AG08395 (cell line): ENCODE measurements around the gene PRKRIP1.
A peak's percentile ranks its signal among the peaks of the same experiment; 100 is the strongest.
"Not testable (repeated sequence)": the region's sequence is repeated elsewhere in the genome, so short reads cannot be mapped to it uniquely, and the experiment has no call there.

Experiments used
- DNase-seq: peaks from one replicate; pipeline ENCODE4 v3.0.0; 2012; ENCODE audit warnings: mixed read lengths, low spot score

PRKRIP1 gene

DNA sequence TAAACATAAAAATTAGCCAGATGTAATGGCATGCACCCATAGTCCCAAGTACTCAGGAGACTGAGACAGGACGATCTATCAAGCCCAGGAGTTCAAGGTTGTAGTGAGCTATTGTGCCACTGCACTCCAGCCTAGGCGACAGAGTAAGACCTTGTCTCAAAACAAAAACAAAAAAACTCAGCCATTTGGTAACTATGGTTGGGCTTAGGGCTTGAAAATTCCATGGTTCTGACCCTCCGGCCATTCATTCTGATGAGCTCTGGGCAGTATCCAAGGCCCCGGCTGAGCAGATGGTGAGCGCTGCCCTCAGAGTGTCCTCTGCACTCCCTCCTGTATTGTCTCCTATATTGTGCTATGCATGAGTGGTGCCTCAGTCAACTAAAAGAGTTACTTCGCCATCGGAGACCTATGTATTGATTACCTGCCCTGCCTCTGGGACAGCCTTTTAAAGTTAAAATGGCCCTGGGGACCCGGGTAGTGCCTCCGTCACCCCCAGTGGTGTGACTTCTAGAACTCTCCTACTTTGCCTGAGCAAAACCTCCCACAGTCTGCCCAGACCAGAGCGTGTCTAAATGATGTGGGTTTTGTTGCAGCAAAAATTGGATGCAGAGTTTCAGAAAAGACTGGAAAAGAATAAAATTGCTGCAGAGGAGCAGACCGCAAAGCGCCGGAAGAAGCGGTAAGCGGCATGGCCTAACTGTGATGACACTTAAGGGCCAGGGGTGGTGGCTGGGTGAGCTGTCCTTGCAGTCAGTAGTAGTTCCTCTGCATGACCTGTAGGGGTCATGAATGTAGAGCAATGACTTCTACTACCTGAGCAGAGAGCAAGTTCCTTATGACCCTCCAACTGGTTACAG lies 8.1 kb downstream of the PRKRIP1 start:
- peak; percentile 82 for DNase-seq

DNA sequence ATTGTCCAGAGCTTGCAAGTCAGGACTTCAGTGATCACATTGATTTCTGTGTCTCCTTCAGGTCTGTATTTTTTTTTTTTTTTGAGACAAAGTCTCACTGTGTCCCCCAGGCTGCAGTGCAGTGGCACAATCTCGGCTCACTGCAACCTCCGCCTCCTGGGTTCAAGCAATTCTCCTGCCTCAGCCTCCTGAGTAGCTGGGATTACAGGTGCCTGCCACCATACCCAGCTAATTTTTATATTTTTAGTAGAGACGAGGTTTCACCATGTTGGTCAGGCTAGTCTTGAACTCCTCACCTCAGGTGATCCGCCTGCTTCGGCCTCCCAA lies 8.7 kb downstream of the PRKRIP1 start:
- not testable (repeated sequence) for DNase-seq

DNA sequence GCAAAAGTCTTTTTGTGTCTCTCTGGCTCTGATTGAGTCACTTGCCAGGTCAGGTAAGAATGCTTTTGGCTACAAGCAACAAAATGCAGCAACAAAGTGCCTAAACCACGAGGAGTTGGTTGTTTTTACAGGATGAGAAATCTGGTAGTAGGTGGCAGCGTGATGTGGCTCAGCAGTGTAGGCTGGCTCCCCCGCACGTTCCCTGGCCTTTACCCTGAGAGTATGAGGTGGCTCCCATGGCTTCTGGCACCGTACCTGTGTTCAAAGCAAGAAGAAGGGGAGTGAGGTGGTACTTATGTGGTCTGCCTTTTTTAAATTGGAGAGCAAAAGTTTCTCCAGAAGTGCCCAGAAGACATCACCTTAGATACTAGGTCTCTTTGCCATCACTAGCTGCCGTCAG lies 11.7 kb downstream of the PRKRIP1 start:
- DNase-seq, result no peak

DNA sequence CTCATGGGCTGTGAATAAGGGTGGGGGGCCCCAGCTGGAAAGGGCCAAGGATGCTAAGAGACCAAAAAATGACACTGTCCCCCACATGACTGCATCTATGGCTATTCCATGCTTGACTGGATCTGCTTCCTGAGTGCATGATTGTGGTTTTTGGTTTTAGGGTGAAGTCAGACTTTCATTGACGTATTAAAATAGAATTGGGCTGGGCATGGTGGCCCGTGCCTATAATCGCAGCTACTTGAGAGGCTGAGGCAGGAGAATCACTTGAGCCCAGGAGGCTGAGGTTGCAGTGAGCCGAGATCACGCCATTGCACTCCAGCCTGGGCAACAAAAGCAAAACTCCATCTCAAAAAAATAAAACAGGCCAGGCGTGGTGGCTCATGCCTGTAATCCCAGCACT lies 12.4 kb downstream of the PRKRIP1 start:
- DNase-seq, result not testable (repeated sequence)

GRCh38 chr7:102409340-102409739 lies 13.2 kb downstream of the PRKRIP1 start:
- no peak for DNase-seq

- no peak for DNase-seq
Observed at GRCh38 chr7:102410123-102410522, 14.0 kb downstream of the PRKRIP1 start.

DNA sequence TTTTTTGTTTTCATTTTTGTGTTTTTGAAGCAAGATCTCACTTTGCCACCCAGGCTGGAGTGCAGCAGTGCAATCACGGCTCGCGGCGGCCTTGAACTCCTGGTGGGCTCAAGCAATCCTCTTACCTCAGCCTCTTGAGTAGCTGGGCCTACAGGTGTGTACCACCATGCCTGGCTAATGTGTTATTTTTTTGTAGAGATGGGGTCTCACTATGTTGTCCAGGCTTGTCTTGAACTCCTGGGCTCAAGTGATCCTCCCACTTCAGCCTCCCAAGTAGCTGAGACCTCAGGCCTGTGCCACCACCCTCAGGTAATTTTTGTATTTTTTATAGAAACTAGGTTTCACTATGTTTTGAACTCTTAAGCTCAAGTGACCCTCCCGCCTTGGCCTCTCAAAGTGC lies 14.8 kb downstream of the PRKRIP1 start:
- no peak for DNase-seq

GRCh38 chr7:102412548-102412947 lies 16.4 kb downstream of the PRKRIP1 start:
- peak; percentile 63 for DNase-seq

DNA sequence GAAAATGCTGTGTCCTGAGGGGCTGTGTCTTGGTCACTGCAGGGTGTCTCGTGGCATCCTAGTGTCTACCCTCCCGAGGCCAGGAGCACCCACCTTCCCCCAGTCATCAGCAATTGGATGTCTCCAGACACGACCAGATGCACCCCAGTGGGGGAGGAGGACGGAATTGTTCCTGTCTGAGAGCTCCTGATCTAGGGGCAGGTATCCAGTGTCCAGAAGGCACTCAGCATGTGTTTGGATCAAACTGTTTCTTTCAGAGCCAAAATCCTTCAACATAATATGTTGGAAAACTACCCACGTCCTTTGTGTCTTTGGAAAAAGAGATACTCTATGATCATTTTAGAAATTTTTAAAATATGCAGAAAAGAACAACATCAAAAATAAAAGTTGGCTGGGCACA lies 16.9 kb downstream of the PRKRIP1 start:
- no peak for DNase-seq

GRCh38 chr7:102413611-102414010 lies 17.4 kb downstream of the PRKRIP1 start:
- DNase-seq, result no peak

DNA sequence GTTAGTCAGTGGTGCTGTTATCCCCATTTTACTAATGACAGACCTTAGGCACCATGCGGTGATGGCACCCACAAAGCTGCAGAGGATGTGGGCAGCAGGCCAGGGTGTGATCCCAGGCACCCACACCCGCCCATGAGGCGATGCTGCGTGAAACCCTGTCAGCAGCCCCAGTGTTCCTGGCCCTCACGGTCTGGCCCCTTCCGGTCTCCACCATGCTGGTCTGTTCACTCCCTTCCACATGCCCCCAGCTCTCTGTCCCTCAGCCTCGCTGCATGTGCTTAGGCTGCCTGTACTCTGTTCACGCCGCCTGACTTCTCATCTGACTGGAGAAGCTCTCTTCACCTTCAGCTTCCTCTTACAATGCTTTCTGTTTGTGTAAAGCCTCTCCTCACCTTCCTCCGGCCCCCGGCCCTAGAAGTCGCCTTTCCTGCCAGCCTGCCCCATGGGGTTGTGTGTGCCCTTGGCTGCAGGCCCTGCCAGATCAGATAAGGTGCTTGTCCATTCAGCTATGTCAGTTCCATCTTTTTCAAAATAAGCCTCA lies 19.6 kb downstream of the PRKRIP1 start:
- DNase-seq, result no peak

- no peak for DNase-seq
Observed at GRCh38 chr7:102416406-102416805, 20.2 kb downstream of the PRKRIP1 start.

DNA sequence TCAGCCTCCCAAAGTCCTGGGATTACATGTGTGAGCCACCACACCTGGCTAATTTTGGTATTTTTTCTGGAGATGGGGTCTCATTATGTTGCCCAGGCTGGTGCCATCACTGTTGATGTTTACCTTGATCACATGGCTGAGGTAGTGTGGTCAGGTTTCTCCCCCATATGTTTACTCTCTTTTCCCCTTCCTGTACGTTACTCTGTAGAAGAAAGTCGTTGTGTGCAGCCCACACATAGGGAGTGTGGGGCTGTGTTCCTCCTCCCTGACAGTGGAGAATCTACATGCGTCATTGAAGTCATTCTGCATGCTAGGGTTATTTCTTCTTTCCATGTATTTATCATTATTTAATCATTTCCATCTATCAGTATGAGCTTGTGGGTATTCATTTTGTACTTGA lies 20.9 kb downstream of the PRKRIP1 start:
- no peak for DNase-seq

DNA sequence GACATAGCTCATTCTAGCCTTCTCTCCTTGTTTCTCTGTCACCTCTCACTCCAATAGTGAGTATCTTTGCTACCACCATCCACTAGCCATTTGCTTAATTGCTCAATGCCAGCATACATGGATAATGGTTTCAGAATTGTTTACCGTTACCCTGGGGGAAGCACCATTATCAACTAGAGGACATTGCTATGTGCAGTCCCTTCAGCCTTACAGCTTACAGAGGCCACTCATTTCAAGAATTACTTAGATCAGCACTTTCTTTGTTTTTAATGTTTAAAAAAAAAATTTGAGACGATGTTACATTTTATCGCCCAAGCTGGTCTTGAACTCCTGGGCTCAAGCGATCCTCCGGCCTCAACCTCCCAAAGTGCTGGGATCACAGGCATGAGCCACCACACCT lies 22.4 kb downstream of the PRKRIP1 start:
- no peak for DNase-seq

DNA sequence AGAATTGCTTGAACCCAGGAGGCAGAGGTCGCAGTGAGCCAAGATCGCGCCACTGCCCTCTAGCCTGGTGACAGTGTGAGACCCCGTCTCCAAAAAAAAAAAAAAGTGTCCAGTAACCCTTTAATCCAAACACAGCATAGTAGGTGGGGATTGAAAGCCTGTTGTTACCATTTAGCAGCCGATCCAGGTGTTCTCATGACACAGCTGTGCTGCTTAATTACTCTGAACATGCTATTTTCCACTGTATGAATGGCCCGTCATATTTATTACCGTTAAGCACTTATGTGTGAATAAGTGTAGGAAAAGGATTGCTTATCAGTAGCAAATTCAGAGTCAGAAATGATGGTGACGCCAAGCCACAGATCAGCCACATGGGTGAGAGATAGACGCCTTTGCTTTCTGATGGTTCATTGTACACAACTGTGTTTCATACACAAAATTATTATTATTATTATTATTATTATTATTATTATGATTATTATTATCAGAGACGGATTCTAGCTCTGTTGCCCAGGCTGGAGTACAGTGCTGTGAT lies 25.6 kb downstream of the PRKRIP1 start:
- DNase-seq, result no peak

- no peak for DNase-seq
Observed at GRCh38 chr7:102424129-102424551, 28.0 kb downstream of the PRKRIP1 start.

DNA sequence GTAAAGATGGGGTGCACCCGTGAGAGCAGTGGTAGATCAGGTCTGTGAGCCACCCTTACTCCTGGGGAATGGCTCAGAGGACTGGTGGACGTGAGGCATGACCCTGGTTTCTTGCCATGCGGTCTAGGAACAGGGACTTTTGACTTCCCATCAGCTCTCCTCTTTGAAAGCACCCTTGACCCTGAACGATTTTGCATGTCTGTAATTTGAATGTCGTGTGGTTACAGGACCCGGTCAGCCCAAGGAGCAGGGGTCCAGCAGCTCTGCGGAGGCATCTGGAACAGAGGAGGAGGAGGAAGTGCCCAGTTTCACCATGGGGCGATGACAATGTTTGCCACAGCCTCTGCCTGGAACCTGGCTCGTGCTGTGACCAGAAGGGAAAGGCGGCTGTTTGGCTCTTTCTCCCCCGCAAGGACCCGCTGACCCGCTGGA lies 28.6 kb downstream of the PRKRIP1 start:
- DNase-seq, result no peak

DNA sequence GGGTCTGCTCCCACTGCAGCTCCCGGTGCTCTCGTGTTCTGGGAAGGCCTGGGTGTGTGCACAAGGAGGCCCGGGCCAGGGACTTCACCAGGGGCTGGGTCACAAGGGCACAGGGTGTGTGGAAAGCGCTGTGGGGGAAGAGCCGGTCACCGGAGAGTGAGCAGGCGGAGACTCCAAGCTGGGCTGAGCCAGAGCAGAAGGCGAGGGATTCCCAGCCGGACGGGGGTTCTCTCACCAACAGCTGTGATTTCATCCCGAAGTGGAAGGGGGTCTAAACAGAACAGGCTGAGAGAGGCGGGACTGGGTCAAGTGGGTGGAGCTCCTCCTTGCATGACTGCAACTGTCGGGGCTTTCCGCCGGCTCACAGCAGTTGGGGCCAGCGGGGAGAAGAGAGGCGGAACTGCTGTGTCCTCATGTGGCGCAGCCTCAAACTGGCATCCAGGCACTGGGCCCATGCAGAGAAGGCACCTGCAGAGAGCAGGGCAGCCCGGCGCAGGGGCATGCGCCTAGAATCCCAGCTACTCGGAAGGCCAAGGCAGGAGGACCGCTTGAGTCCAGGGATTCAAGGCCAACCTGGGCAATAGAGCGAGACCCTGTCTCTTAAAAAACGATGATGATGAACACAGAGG lies 29.6 kb downstream of the PRKRIP1 start:
- no peak for DNase-seq

DNA sequence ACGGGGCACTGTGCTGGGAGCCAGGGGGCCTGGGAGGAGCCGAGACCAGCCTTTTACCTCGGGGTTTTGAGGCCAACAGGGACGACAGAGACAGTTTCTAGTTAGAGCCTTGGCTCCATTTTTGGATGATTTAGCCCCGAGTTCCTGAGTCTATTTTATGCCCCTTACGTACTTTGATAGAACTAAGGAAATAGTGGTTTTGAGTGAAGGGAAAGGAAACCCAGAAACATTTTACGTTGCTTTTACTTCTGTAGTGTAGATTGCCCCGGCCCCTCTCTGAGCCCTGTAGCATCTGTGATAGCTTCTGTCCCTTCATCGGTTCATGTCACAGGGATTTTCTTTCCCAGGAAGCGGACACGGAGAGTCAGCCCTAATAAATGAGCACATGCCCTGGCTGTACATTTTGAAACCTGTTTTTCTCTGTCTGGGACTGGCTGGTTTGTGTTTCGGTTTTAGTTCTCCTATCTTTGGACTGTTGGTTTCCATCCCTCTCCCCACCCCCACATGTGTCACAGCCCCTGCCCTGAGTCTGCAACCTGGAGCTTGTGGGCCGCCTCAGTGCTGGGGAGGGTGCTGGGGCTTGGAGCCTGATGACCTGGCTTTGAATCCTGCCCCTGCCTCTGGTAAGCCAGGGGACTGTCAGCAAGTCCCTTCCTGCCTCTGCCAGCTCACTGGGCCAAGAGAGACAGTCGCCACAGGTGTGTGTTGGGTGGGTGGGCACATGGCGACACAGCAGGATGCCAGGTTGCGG lies 30.3 kb downstream of the PRKRIP1 start:
- DNase-seq, result no peak

DNA sequence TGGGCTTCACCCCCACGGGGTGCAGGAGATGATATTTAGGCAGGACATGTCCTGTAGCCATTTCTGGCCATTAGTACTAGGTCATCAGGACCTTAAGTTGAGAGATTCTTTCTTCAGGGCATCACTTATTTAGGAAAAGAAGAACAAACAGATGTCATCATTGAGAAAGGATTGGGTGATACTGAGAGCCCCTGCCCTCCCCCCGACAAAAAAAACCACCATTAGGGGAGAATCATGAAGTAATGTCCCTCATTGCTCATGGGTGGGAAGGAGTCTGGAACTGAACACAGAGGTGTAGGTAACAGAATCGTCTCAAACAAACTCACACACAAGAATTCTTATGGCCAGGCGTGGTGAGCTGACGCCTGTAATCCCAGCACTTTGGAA lies 30.8 kb downstream of the PRKRIP1 start:
- DNase-seq, result no peak

DNA sequence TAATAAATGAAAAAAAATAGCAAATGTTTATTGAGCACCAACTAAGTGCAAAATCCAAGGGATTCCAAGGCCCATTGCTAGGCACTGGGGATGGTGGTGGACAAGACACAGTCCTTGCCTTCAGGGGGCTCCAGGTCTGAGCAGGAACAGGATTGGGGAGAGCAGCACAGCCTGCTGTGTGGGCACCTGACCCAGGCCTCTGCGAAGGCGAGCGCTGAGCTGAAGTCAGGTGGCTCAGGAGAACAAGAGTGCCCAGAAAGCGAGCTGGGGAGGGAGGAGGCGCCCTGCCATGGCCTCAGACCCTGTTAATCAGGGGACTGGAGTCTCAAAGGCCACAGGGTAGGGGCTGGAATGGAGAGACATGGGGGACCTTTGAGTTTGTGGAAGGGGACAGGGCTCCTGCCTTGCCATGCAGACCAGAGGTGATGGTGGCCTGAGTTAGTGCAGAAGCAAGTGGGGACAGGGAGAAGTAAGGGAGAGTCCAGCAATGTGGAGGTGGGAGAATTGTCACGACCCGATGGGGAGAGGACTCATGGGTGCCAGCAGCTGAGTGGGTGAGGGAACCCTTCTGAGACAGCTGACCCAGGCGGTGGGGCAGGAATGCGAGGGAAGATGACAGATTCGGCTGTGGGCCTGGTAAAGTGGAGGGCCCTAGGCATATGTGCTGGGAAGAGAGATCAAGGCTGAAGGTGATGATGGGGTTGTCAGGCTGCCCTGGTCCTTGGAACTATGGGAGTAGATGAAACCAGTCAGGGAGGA lies 33.2 kb downstream of the PRKRIP1 start:
- no peak for DNase-seq
